H1 (cell line): Measurements from ENCODE around the gene TRIM15. TPM values are rescaled to one million over a fixed set of nuclear protein-coding genes. Genes with fewer than 3 reads are reported as not detected.

Experiments
- CTCF ChIA-PET: fragments of 300-600 bp; sonication (Branson Sonifier 250); formaldehyde crosslinking; loops from one replicate; lab custom pipeline; 2021; ENCODE audit not compliant: partially characterized antibody; lab: Charles Lee
- POLR2A ChIA-PET: fragments of 300-600 bp; sonication (Branson Sonifier 250); formaldehyde crosslinking; loops from one replicate; lab custom pipeline; 2021; ENCODE audit warnings: inconsistent platforms; ENCODE audit not compliant: partially characterized antibody; lab: Charles Lee
- DNase-seq, 2 experiments: peaks; one replicate each; pipeline versions ENCODE4 v3.0.0 to v3.0.0-alpha.2; 2010 to 2022; ENCODE audit warnings: low spot score in 2 of 2, low read depth in 1 of 2, mixed read lengths in 1 of 2
- FAIRE-seq: peaks from 2 replicates; lab custom pipeline; 2011; peaks lifted over from hg19 to GRCh38; lab: Jason Lieb, UNC
- H2AFZ ChIP-seq: 2 replicates; pipeline ENCODE4 v1.8.1; 2012; ENCODE audit warnings: low read length, inconsistent platforms
- H2AK5ac ChIP-seq: 2 replicates; pipeline ENCODE4 v1.6.1; 2013; ENCODE audit warnings: low read depth, low read length
- H2BK120ac ChIP-seq: replicated peaks from 2 replicates; pipeline ENCODE3; 2013; ENCODE audit warnings: low read depth, low read length, inconsistent platforms
- H2BK12ac ChIP-seq: 2 replicates; pipeline ENCODE4 v1.6.1; 2013; ENCODE audit warnings: low read depth, low read length
- H2BK15ac ChIP-seq: 2 replicates; pipeline ENCODE4 v1.6.1; 2013; ENCODE audit warnings: low read length
- H2BK20ac ChIP-seq: 2 replicates; pipeline ENCODE4 v1.6.1; 2013; ENCODE audit warnings: low read length
- H2BK5ac ChIP-seq: 2 replicates; pipeline ENCODE4 v1.6.1; 2013; ENCODE audit warnings: low read depth, low read length
- H3K14ac ChIP-seq: 2 replicates; pipeline ENCODE4 v1.6.1; 2013; ENCODE audit warnings: inconsistent platforms; ENCODE audit not compliant: insufficient read length
- H3K18ac ChIP-seq: 2 replicates; pipeline ENCODE4 v1.6.1; 2013; ENCODE audit warnings: low read length; ENCODE audit errors: extremely low read depth
- H3K23ac ChIP-seq: 2 replicates; pipeline ENCODE4 v1.6.1; 2013; ENCODE audit warnings: inconsistent platforms; ENCODE audit not compliant: insufficient read length
- H3K23me2 ChIP-seq: 2 replicates; pipeline ENCODE4 v1.6.1; 2013; ENCODE audit warnings: low read depth, low read length
- H3K27ac ChIP-seq: 2 replicates; pipeline ENCODE4 v1.6.1; 2011; ENCODE audit warnings: low read depth, low read length, inconsistent platforms
- H3K27me3 ChIP-seq, 4 experiments: replicated peaks in 1 of 4; 1 replicate in 1 of 4; 2 replicates in 3 of 4; pipeline versions ENCODE4 v1.6.1 to v1.8.1; 2011 to 2013; ENCODE audit warnings: low read length in 3 of 4, mild to moderate bottlenecking in 3 of 4, inconsistent platforms in 2 of 4, mixed read lengths in 2 of 4, moderate library complexity in 1 of 4; ENCODE audit not compliant: control insufficient read depth in 3 of 4, insufficient read depth in 3 of 4; ENCODE audit errors: extremely low read depth in 1 of 4
- H3K36me3 ChIP-seq, 4 experiments: 2 replicates each; pipeline versions ENCODE4 v1.6.1 to v1.8.1; 2011 to 2013; ENCODE audit warnings: mild to moderate bottlenecking in 4 of 4, low read length in 3 of 4, moderate library complexity in 2 of 4, control low read depth in 1 of 4, inconsistent platforms in 1 of 4; ENCODE audit not compliant: insufficient read depth in 4 of 4, control insufficient read depth in 2 of 4
- H3K4ac ChIP-seq: replicated peaks from 2 replicates; pipeline ENCODE3; 2013; ENCODE audit warnings: low read length, low read depth, mixed read lengths, inconsistent platforms; ENCODE audit not compliant: insufficient read length
- H3K4me1 ChIP-seq, 4 experiments: replicated peaks in 1 of 4; 1 replicate in 1 of 4; 2 replicates in 3 of 4; pipeline versions ENCODE4 v1.6.1 to v1.8.1; 2011 to 2013; ENCODE audit warnings: low read length in 3 of 4, inconsistent platforms in 2 of 4, mixed read lengths in 1 of 4; ENCODE audit not compliant: insufficient read depth in 4 of 4, control insufficient read depth in 3 of 4
- H3K4me2 ChIP-seq, 2 experiments: 2 replicates each; pipeline versions ENCODE4 v1.6.1 to v1.8.1; 2011 to 2013; ENCODE audit warnings: low read depth in 2 of 2, low read length in 2 of 2, control low read depth in 1 of 2, inconsistent platforms in 1 of 2, mild to moderate bottlenecking in 1 of 2; ENCODE audit not compliant: insufficient read depth in 1 of 2
- H3K4me3 ChIP-seq, 4 experiments: fragments of 200-600, 300-600 bp in 1 of 4; sonication (generic), shearing (Covaris generic), sonication (Bioruptor Twin) in 1 of 4; 2 replicates each; pipeline versions ENCODE4 v1.5.1 to v1.8.1; 2011 to 2016; ENCODE audit warnings: low read length in 4 of 4, low read depth in 3 of 4, control low read depth in 2 of 4, inconsistent platforms in 2 of 4, mild to moderate bottlenecking in 2 of 4, mixed read lengths in 1 of 4, moderate library complexity in 1 of 4; ENCODE audit not compliant: insufficient read depth in 2 of 4; ENCODE audit errors: extremely low read depth in 1 of 4
- H3K56ac ChIP-seq: replicated peaks from 2 replicates; pipeline ENCODE3; 2013; ENCODE audit warnings: low read depth, mild to moderate bottlenecking, mixed read lengths, low read length, inconsistent platforms; ENCODE audit not compliant: insufficient read length
- H3K79me1 ChIP-seq: 2 replicates; pipeline ENCODE4 v1.6.1; 2013; ENCODE audit warnings: low read depth, low read length, control low read depth
- H3K79me2 ChIP-seq, 2 experiments: 2 replicates each; pipeline versions ENCODE4 v1.6.1 to v1.8.1; 2012 to 2013; ENCODE audit warnings: low read length in 2 of 2, mild to moderate bottlenecking in 2 of 2, inconsistent platforms in 1 of 2; ENCODE audit not compliant: insufficient read depth in 2 of 2, control insufficient read depth in 1 of 2
- H3K9ac ChIP-seq, 4 experiments: replicated peaks in 1 of 4; 1 replicate in 1 of 4; 2 replicates in 3 of 4; pipeline versions ENCODE4 v1.6.1 to v1.8.1; 2011 to 2013; ENCODE audit warnings: low read depth in 3 of 4, low read length in 3 of 4, control low read depth in 2 of 4, mild to moderate bottlenecking in 2 of 4, moderate library complexity in 2 of 4, inconsistent platforms in 1 of 4; ENCODE audit errors: extremely low read depth in 1 of 4
- H3K9me3 ChIP-seq, 2 experiments: 2 replicates each; pipeline versions ENCODE4 v1.6.1 to v1.8.1; 2012 to 2013; ENCODE audit warnings: mild to moderate bottlenecking in 2 of 2, moderate library complexity in 2 of 2, control low read depth in 1 of 2, inconsistent platforms in 1 of 2, low read depth in 1 of 2, low read length in 1 of 2, mixed read lengths in 1 of 2; ENCODE audit not compliant: insufficient read depth in 2 of 2
- H4K20me1 ChIP-seq, 2 experiments: replicated peaks in 1 of 2; 2 replicates each; pipeline versions ENCODE3 to v1.8.1; 2011 to 2013; ENCODE audit warnings: inconsistent platforms in 2 of 2, low read length in 2 of 2, mild to moderate bottlenecking in 1 of 2; ENCODE audit not compliant: insufficient read depth in 2 of 2, control insufficient read depth in 1 of 2
- H4K5ac ChIP-seq: 2 replicates; pipeline ENCODE4 v1.6.1; 2013; ENCODE audit warnings: low read length, low read depth, mixed read lengths, inconsistent platforms; ENCODE audit not compliant: insufficient read length
- H4K8ac ChIP-seq: 2 replicates; pipeline ENCODE4 v1.8.0; 2013; ENCODE audit warnings: mild to moderate bottlenecking, moderate library complexity, low read length, inconsistent platforms; ENCODE audit not compliant: insufficient read depth; ENCODE audit errors: extremely low read depth
- H4K91ac ChIP-seq: replicated peaks from 2 replicates; pipeline ENCODE3; 2013; ENCODE audit warnings: low read length, mixed read lengths, inconsistent platforms; ENCODE audit not compliant: insufficient read length
- FOSL1 ChIP-seq: IDR thresholded peaks from 2 replicates; pipeline ENCODE4 v1.6.1; 2011; ENCODE audit warnings: mild to moderate bottlenecking, low read depth, low read length, moderate library complexity; ENCODE audit not compliant: insufficient read depth
- GTF2F1 ChIP-seq: IDR thresholded peaks from 2 replicates; pipeline ENCODE4 v1.6.1; 2012; ENCODE audit warnings: low read depth, low read length, improper control_type of control experiment, borderline replicate concordance
- HDAC2 ChIP-seq, 2 experiments: fragments of 300-600 bp in 1 of 2; sonication (generic) in 1 of 2; IDR thresholded peaks; 2 replicates each; pipeline ENCODE4 v1.6.1; 2011 to 2012; ENCODE audit warnings: low read depth in 2 of 2, low read length in 2 of 2, mild to moderate bottlenecking in 2 of 2, moderate library complexity in 2 of 2, borderline replicate concordance in 1 of 2, inconsistent platforms in 1 of 2
- KDM4A ChIP-seq: IDR thresholded peaks from one replicate; pipeline ENCODE4 v1.7.1; 2012; ENCODE audit warnings: low read depth, mild to moderate bottlenecking, moderate library complexity, low read length, inconsistent platforms; ENCODE audit not compliant: severe bottlenecking
- POLR2A ChIP-seq, 2 experiments: IDR thresholded peaks; 1 replicate in 1 of 2; 2 replicates in 1 of 2; pipeline ENCODE4 v1.6.1; 2011; ENCODE audit warnings: low read depth in 2 of 2, low read length in 2 of 2, mild to moderate bottlenecking in 2 of 2; ENCODE audit errors: control extremely low read depth in 1 of 2
- RNF2 ChIP-seq: fragments of 200-900, 300-1000 bp; sonication (generic); IDR thresholded peaks from 2 replicates; pipeline ENCODE4 v1.7.1; 2016; ENCODE audit warnings: borderline replicate concordance, low read depth, mild to moderate bottlenecking, antibody characterized with exemption, low read length; ENCODE audit not compliant: poor library complexity, severe bottlenecking; ENCODE audit errors: missing control alignments
- TEAD4 ChIP-seq: IDR thresholded peaks from 2 replicates; pipeline ENCODE4 v1.6.1; 2012; ENCODE audit warnings: low read depth, low read length, inconsistent platforms, mixed read lengths
- WGBS, 2 experiments: shearing (Covaris generic) in 1 of 2; methylation state at CpG; one replicate each; pipeline versions ENCODE4 v1.1.6 to v1.1.7; 2013 to 2015; ENCODE audit warnings: low lambda C conversion rate in 2 of 2, mixed read lengths in 2 of 2, inconsistent platforms in 1 of 2, low coverage in 1 of 2, missing lambda C conversion rate in 1 of 2; ENCODE audit not compliant: insufficient replicate concordance in 2 of 2, insufficient coverage in 1 of 2, insufficient read length in 1 of 2; ENCODE audit errors: extremely low coverage in 1 of 2, missing lambda C conversion rate in 1 of 2; 5-methylcytosine and 5-hydroxymethylcytosine counted together
- polyA plus RNA-seq, 7 experiments: library from polyadenylated mRNA; depleted of rRNA in 3 of 7; stranded (reverse) in 5 of 7; unstranded in 2 of 7; fragments of >200 nt in 5 of 7; fragments of 200-250 nt in 2 of 7; gene quantifications; 1 replicate in 5 of 7; 2 replicates in 1 of 7; 4 replicates in 1 of 7; pipeline versions ENCODE4 v1.2.1 to v1.2.3, GENCODE V29; 2011 to 2013; ENCODE audit warnings: missing spikeins in 2 of 7, mixed read lengths in 2 of 7
- total RNA-seq: library from RNA; stranded (reverse); fragmentation: NEBNext Ultra II Directional; extraction: Animal tissue kit (Norgen Biotek cat#: 25700); gene quantifications from 2 replicates; pipeline ENCODE4 v1.2.1, GENCODE V29; 2021
- TF ChIP-seq, protein P1 (sequence below), 3 experiments: IDR thresholded peaks; 1 replicate in 2 of 3; 2 replicates in 1 of 3; pipeline versions ENCODE4 v1.5.1 to v1.6.1; 2011; ENCODE audit warnings: low read length in 3 of 3, mild to moderate bottlenecking in 3 of 3, inconsistent platforms in 2 of 3, low read depth in 1 of 3, moderate library complexity in 1 of 3; ENCODE audit not compliant: insufficient read depth in 1 of 3; ENCODE audit errors: control extremely low read depth in 1 of 3

Gene TRIM15
- total and polyA plus RNA-seq, 2 of the 8 experiments (the other 6 are each of a cell fraction or from before 2014, with no cell fraction given), result 0.18 to 0.48 TPM

DNA sequence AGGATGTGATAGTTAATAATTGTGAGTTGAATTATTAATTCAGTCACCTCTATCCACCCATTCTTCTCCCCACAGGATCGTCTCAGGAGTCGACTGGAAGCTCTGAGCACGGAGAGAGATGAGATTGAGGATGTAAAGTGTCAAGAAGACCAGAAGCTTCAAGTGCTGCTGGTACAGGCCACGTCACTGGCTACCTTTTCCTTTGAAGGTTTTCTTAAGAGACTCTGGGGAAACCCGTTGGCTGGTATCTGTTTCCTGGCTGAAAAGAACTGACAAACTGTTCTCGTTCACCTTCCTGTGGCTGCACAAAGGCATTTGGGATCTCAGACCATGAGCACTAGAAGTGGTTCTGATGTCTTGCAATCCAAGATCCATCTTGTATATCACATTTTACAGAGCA, 3.8 kb downstream of the TRIM15 start:
- no peak for DNase-seq
- H2AFZ ChIP-seq, result no peak overlapping the region
- TF ChIP-seq GTF2F1 (no peak), RNF2 (no peak), HDAC2 (IDR thresholded peaks at IDR 0.05; ENCODE audit: borderline replicate concordance in 1 of 2, low read depth in 2 of 2, low read length in 2 of 2) (no peak), POLR2A (IDR thresholded peaks at IDR 0.05; ENCODE audit: control extremely low read depth in 1 of 2, low read depth in 2 of 2, low read length in 2 of 2) (no peak), KDM4A (no peak), FOSL1 (no peak), TEAD4 (no peak)
- TF ChIP-seq, protein P1, sequence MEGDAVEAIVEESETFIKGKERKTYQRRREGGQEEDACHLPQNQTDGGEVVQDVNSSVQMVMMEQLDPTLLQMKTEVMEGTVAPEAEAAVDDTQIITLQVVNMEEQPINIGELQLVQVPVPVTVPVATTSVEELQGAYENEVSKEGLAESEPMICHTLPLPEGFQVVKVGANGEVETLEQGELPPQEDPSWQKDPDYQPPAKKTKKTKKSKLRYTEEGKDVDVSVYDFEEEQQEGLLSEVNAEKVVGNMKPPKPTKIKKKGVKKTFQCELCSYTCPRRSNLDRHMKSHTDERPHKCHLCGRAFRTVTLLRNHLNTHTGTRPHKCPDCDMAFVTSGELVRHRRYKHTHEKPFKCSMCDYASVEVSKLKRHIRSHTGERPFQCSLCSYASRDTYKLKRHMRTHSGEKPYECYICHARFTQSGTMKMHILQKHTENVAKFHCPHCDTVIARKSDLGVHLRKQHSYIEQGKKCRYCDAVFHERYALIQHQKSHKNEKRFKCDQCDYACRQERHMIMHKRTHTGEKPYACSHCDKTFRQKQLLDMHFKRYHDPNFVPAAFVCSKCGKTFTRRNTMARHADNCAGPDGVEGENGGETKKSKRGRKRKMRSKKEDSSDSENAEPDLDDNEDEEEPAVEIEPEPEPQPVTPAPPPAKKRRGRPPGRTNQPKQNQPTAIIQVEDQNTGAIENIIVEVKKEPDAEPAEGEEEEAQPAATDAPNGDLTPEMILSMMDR (IDR thresholded peaks at IDR 0.05; ENCODE audit: control extremely low read depth in 1 of 3, insufficient read depth in 1 of 3, low read depth in 1 of 3, low read length in 3 of 3), result no peak
- POLR2A ChIA-PET, result no interaction called here
- no peak overlapping the region for H3K23ac ChIP-seq
- 85% methylated on average over 6 of the region's 6 CpGs; no CpG with 5 or more reads in 1 of the 2 experiments for WGBS, 2 experiments
- H3K23me2 ChIP-seq, result peaks cover 4% of the 10 kb centered on the region; the same call in 1 of the 2 replicates
- H4K8ac ChIP-seq, result no peak overlapping the region
- H3K18ac ChIP-seq, result no peak overlapping the region
- H2AK5ac ChIP-seq, result no peak overlapping the region
- H3K4me2 ChIP-seq, result no peak overlapping the region
- no peak overlapping the region for H4K91ac ChIP-seq
- H3K79me1 ChIP-seq, result no peaks in the 10 kb centered on the region
- H3K9me3 ChIP-seq, result no peaks in the 10 kb centered on the region
- no peak overlapping the region for H2BK5ac ChIP-seq
- H3K27me3 ChIP-seq, result peaks cover 3 to 21% (median 15%) of the 10 kb centered on the region in 4 experiments
- H4K5ac ChIP-seq, result no peak overlapping the region
- H3K79me2 ChIP-seq, result no peaks in the 10 kb centered on the region
- H3K4me1 ChIP-seq, result peaks cover 0 to 8% (median 4%) of the 10 kb centered on the region in 4 experiments; a peak in 4 of 7 replicates
- H2BK20ac ChIP-seq, result no peak overlapping the region
- no peak overlapping the region for H3K4ac ChIP-seq
- H3K27ac ChIP-seq, result no peak overlapping the region
- H3K4me3 ChIP-seq, result no peak overlapping the region
- no peak overlapping the region for H3K14ac ChIP-seq
- no peak overlapping the region for H2BK15ac ChIP-seq
- no peaks in the 10 kb centered on the region for H3K36me3 ChIP-seq
- H2BK120ac ChIP-seq, result no peak overlapping the region
- CTCF ChIA-PET, result interaction anchor here (0.9 to 3.2 kb wide), 7 partner anchors 9 to 90 kb away, joined by 3 to 29 read pairs (median 3); no protein-coding TSS in a partner anchor
- H2BK12ac ChIP-seq, result no peak overlapping the region
- FAIRE-seq, result no peak
- H4K20me1 ChIP-seq, result no peaks in the 10 kb centered on the region
- H3K9ac ChIP-seq, result no peak overlapping the region
- no peak overlapping the region for H3K56ac ChIP-seq
